Natural killer cell (primary cell): ENCODE data around the gene ARHGAP26. TPM values are rescaled to one million over a fixed set of nuclear protein-coding genes. Genes with fewer than 3 reads are reported as not detected.
"Not testable (repeated sequence)": the region's sequence is repeated elsewhere in the genome, so short reads cannot be mapped to it uniquely, and the experiment has no call there.

ENCODE experiments used
- ATAC-seq, 3 donors: fragments of 150-1000 bp in 2 of 3; fragments of 200-7000 bp in 1 of 3; cut with Tn5 transposase; 1 replicate in 1 of 3; 2 replicates in 2 of 3; pipeline ENCODE4 v1.10.0; 2021; ENCODE audit warnings: mild to moderate bottlenecking in 2 of 3, moderate library complexity in 2 of 3
- DNase-seq, 2 donors: peaks; one replicate each; pipeline versions ENCODE4 v3.0.0 to v3.0.0-alpha.2; 2013 to 2021; ENCODE audit warnings: mixed read lengths in 1 of 2
- H3K27ac ChIP-seq: one replicate; pipeline ENCODE4 v1.5.1; 2013; ENCODE audit warnings: mild to moderate bottlenecking, low read length
- H3K27me3 ChIP-seq: one replicate; pipeline ENCODE4 v1.6.1; 2013; ENCODE audit warnings: low read length; ENCODE audit not compliant: control insufficient read depth, insufficient read depth
- H3K36me3 ChIP-seq: one replicate; pipeline ENCODE4 v1.6.1; 2013; ENCODE audit warnings: low read length; ENCODE audit not compliant: control insufficient read depth, insufficient read depth
- H3K4me1 ChIP-seq: one replicate; pipeline ENCODE4 v1.6.1; 2013; ENCODE audit warnings: low read length; ENCODE audit not compliant: control insufficient read depth, insufficient read depth
- H3K4me3 ChIP-seq: one replicate; pipeline ENCODE4 v1.5.1; 2013; ENCODE audit warnings: low read length
- H3K9me3 ChIP-seq: one replicate; pipeline ENCODE4 v1.6.1; 2013; ENCODE audit warnings: low read length; ENCODE audit not compliant: control insufficient read depth, insufficient read depth
- H3K27ac Mint-ChIP-seq, 2 donors: one replicate each; pipeline ENCODE4 v1.8.0; 2022; ENCODE audit warnings: mild to moderate bottlenecking in 2 of 2, mixed read lengths in 2 of 2, moderate library complexity in 1 of 2
- H3K27me3 Mint-ChIP-seq, 2 donors: one replicate each; pipeline ENCODE4 v1.8.0; 2022; ENCODE audit warnings: low read depth in 2 of 2, mixed read lengths in 2 of 2
- H3K36me3 Mint-ChIP-seq: one replicate; pipeline ENCODE4 v1.8.0; 2022; ENCODE audit warnings: mixed read lengths
- H3K4me1 Mint-ChIP-seq, 2 donors: one replicate each; pipeline ENCODE4 v1.8.0; 2022; ENCODE audit warnings: mixed read lengths in 2 of 2
- H3K4me3 Mint-ChIP-seq: one replicate; pipeline ENCODE4 v1.8.0; 2022; ENCODE audit warnings: mild to moderate bottlenecking, moderate library complexity, mixed read lengths
- H3K9me3 Mint-ChIP-seq, 2 donors: one replicate each; pipeline ENCODE4 v1.8.0; 2022; ENCODE audit warnings: mixed read lengths in 2 of 2
- CTCF ChIP-seq: fragments of 200-600 bp; IDR thresholded peaks from one replicate; pipeline ENCODE4 v1.8.0; 2022; ENCODE audit warnings: antibody characterized with exemption
- WGBS: methylation state at CpG from one replicate; pipeline ENCODE4 v1.1.7; 2013; ENCODE audit warnings: missing lambda C conversion rate; ENCODE audit not compliant: insufficient coverage; 5-methylcytosine and 5-hydroxymethylcytosine counted together
- intact Hi-C: fragments of 100-400 bp; cut with micrococcal nuclease; formaldehyde crosslinking; loops from one replicate; pipeline ENCODE4 v1.14.2; 2022
- total RNA-seq, 4 donors: library from RNA; stranded (reverse); fragments of 120-200 nt in 1 of 4; gene quantifications; one replicate each; pipeline versions ENCODE4 v1.2.3 to v1.2.4, GENCODE V29; 2013 to 2022

The ARHGAP26 gene
- total RNA-seq, 3 donors from 2014 or later (not counting 1 experiment from before 2014, with no cell fraction given) = 153 to 159 (median 158) TPM

- peaks cover 9% of the 10 kb centered on the region for H3K36me3 Mint-ChIP-seq
- no peak overlapping the region for H3K27ac ChIP-seq
- peaks cover 8% of the 10 kb centered on the region for H3K4me1 ChIP-seq
- H3K4me3 ChIP-seq = no peak overlapping the region
- peak in 1 of 2 donors; percentile 12 for DNase-seq
- intact Hi-C loops = no loop called here
- H3K27ac Mint-ChIP-seq = peak overlapping the region in 1 of 2 donors; percentile 21
- H3K27me3 ChIP-seq = no peaks in the 10 kb centered on the region
- WGBS = 74% methylated on average over 4 of the region's 5 CpGs
- H3K27me3 Mint-ChIP-seq = no peaks in the 10 kb centered on the region
- peaks cover 0 to 34% of the 10 kb centered on the region in 2 donors for H3K4me1 Mint-ChIP-seq
- ATAC-seq = no peak
- no peaks in the 10 kb centered on the region for H3K36me3 ChIP-seq
- H3K4me3 Mint-ChIP-seq = no peak overlapping the region
- H3K9me3 ChIP-seq = no peaks in the 10 kb centered on the region
- no peak for TF ChIP-seq CTCF
- H3K9me3 Mint-ChIP-seq = no peaks in the 10 kb centered on the region
Observed at GRCh38 chr5:143093452-143094086, 323.4 kb downstream of the ARHGAP26 start.

GRCh38 chr5:143094087-143094521, 323.9 kb downstream of the ARHGAP26 start:
- intact Hi-C loops = no loop called here
- Mint-ChIP-seq H3K4me3 (no peak overlapping the region), H3K36me3 (peaks cover 9% of the 10 kb centered on the region), H3K9me3 (no peaks in the 10 kb centered on the region), H3K27ac (peak overlapping the region; percentile 5 to 21), H3K4me1 (peaks cover 0 to 34% of the 10 kb centered on the region in 2 donors), H3K27me3 (no peaks in the 10 kb centered on the region)
- no peak overlapping the region for H3K4me3 ChIP-seq
- no peaks in the 10 kb centered on the region for H3K36me3 ChIP-seq
- WGBS = 82% methylated on average over 16 of the region's 16 CpGs
- H3K4me1 ChIP-seq = peaks cover 8% of the 10 kb centered on the region
- no peaks in the 10 kb centered on the region for H3K27me3 ChIP-seq
- no peak for TF ChIP-seq CTCF
- H3K27ac ChIP-seq = no peak overlapping the region
- ATAC-seq (no peak), DNase-seq (peak in 1 of 2 donors; percentile 20)
- H3K9me3 ChIP-seq = no peaks in the 10 kb centered on the region

- intact Hi-C loops, H3K36me3 Mint-ChIP-seq: not testable (repeated sequence)
- 60% methylated on average over 3 of the region's 3 CpGs for WGBS
Observed at GRCh38 chr5:143094608-143095007, 324.4 kb downstream of the ARHGAP26 start.

GRCh38 chr5:143101121-143101520, 330.9 kb downstream of the ARHGAP26 start:
- peak overlapping the region; percentile 14 for H3K4me3 Mint-ChIP-seq
- Histone ChIP-seq H3K27ac (peak overlapping the region; percentile 20), H3K36me3 (no peaks in the 10 kb centered on the region), H3K4me1 (peaks cover 7% of the 10 kb centered on the region), H3K27me3 (no peaks in the 10 kb centered on the region), H3K4me3 (no peak overlapping the region), H3K9me3 (no peaks in the 10 kb centered on the region)
- H3K36me3 Mint-ChIP-seq = no peaks in the 10 kb centered on the region
- peaks cover 34 to 42% of the 10 kb centered on the region in 2 donors for H3K4me1 Mint-ChIP-seq
- H3K27ac Mint-ChIP-seq = peak overlapping the region; percentile 70 to 81
- peak; percentile 65 to 74 (median 69) for ATAC-seq
- H3K9me3 Mint-ChIP-seq = no peaks in the 10 kb centered on the region
- 40% methylated on average over 2 of the region's 2 CpGs for whole genome bisulfite sequencing
- no peaks in the 10 kb centered on the region for H3K27me3 Mint-ChIP-seq
- intact Hi-C loops = no loop called here
- DNase-seq = peak in 1 of 2 donors; percentile 8
- TF ChIP-seq CTCF = no peak

More at GRCh38 chr5:143094608-143095007, 324.4 kb downstream of the ARHGAP26 start:
- H3K27me3 ChIP-seq, H3K9me3 Mint-ChIP-seq, H3K4me1 ChIP-seq, H3K27me3 Mint-ChIP-seq, H3K4me3 Mint-ChIP-seq, H3K27ac ChIP-seq, ATAC-seq, H3K9me3 ChIP-seq, H3K36me3 ChIP-seq, H3K4me3 ChIP-seq, DNase-seq: not testable (repeated sequence)
- Mint-ChIP-seq H3K27ac (peak overlapping the region; percentile 5 to 21), H3K4me1 (peaks cover 3 to 31% of the 10 kb centered on the region in 2 donors)
